Right lobe of liver (tissue), 6 donors: Measurements from ENCODE around the gene VAC14. TPM values are rescaled to one million over a fixed set of nuclear protein-coding genes. Genes with fewer than 3 reads are reported as not detected.
"Not testable (repeated sequence)": the region's sequence is repeated elsewhere in the genome, so short reads cannot be mapped to it uniquely, and the experiment has no call there.

ENCODE experiments used
- ATAC-seq, 4 donors: fragments of 200-7000 bp; cut with Tn5 transposase; one replicate each; pipeline ENCODE4 v1.9.1; 2020; ENCODE audit warnings: mild to moderate bottlenecking in 4 of 4, moderate library complexity in 4 of 4
- DNase-seq, 3 donors: peaks; one replicate each; pipeline ENCODE4 v3.0.0-alpha.2; 2020
- H3K27ac ChIP-seq, 3 donors: fragments of 200-600 bp; one replicate each; pipeline ENCODE4 v1.8.0; 2022
- H3K27me3 ChIP-seq, 2 donors: fragments of 200-600 bp; one replicate each; pipeline ENCODE4 v1.8.0; 2022
- H3K36me3 ChIP-seq, 4 donors: fragments of 200-600 bp; sonication (generic) in 1 of 4; one replicate each; pipeline versions ENCODE4 v1.5.1 to v1.8.0; 2017 to 2022; ENCODE audit warnings: control low read depth in 1 of 4
- H3K4me1 ChIP-seq, 4 donors: fragments of 200-600 bp; sonication (generic) in 1 of 4; one replicate each; pipeline versions ENCODE4 v1.5.1 to v1.8.0; 2017 to 2022; ENCODE audit warnings: control low read depth in 1 of 4
- H3K4me3 ChIP-seq, 3 donors: fragments of 200-600 bp; one replicate each; pipeline ENCODE4 v1.8.0; 2022
- H3K9me3 ChIP-seq, 4 donors: fragments of 200-600 bp; sonication (generic) in 1 of 4; one replicate each; pipeline versions ENCODE4 v1.5.1 to v1.8.0; 2017 to 2022; ENCODE audit warnings: control low read depth in 1 of 4
- CTCF ChIP-seq, 4 donors: fragments of 200-600 bp in 3 of 4; fragments of 450-650 bp in 1 of 4; IDR thresholded peaks; one replicate each; pipeline versions ENCODE4 v1.5.1 to v1.8.0; 2016 to 2022; ENCODE audit warnings: antibody characterized with exemption in 4 of 4, mild to moderate bottlenecking in 2 of 4
- POLR2A ChIP-seq: fragments of 450-650 bp; IDR thresholded peaks from one replicate; pipeline ENCODE4 v1.6.1; 2017; ENCODE audit warnings: antibody characterized with exemption, mild to moderate bottlenecking
- WGBS: methylation state at CpG from one replicate; pipeline ENCODE4 v1.1.6; 2018; ENCODE audit warnings: low coverage, low lambda C conversion rate; ENCODE audit not compliant: insufficient coverage; ENCODE audit errors: missing lambda C conversion rate; 5-methylcytosine and 5-hydroxymethylcytosine counted together
- intact Hi-C, 2 donors: fragments of 100-400 bp; cut with DNase I; formaldehyde crosslinking; loops; one replicate each; pipeline versions ENCODE4 v1.11.2 to v1.14.1; 2022
- total RNA-seq, 6 experiments: library from RNA; depleted of rRNA in 2 of 6; stranded (reverse); fragments of >200 nt in 2 of 6; fragmentation: NEBNext Ultra II Directional in 3 of 6; extraction: Animal tissue kit (Norgen Biotek cat#: 25700) in 3 of 6; gene quantifications; one replicate each; pipeline versions ENCODE4 v1.1.0 to v1.2.4, GENCODE V29; 2016 to 2023
- donor health status: DM: no; HTN: yes; CAD: no.
- donor health status: DM: no; HTN: no; CAD: no.
- donor health status: DM: no; HTN: no; CAD: no.
- donor health status: DM: no; HTN: yes; CAD: no.
- donor health status: DM: no; HTN: yes; CAD: no.

The VAC14 gene
- total RNA-seq, 6 experiments from 2014 or later, result 14.3 to 40.2 (median 23.4) TPM

- 71% methylated on average over 7 of the region's 10 CpGs for WGBS
- intact Hi-C loops, result no loop called here
- Histone ChIP-seq H3K4me1 (peaks cover 0 to 77% (median 37%) of the 10 kb centered on the region in 4 donors), H3K27ac (no peak overlapping the region), H3K4me3 (no peak overlapping the region), H3K27me3 (no peaks in the 10 kb centered on the region), H3K36me3 (no peaks in the 10 kb centered on the region), H3K9me3 (no peaks in the 10 kb centered on the region)
- no peak for ATAC-seq
- TF ChIP-seq CTCF (IDR thresholded peaks at IDR 0.05) (no peak), POLR2A (no peak)
- no peak for DNase-seq
These were observed 57.2 kb downstream of the VAC14 start for GRCh38 chr16:70743791-70744190.

GRCh38 chr16:70742967-70743366 is 58.0 kb downstream of the VAC14 start:
- WGBS, result 97% methylated on average over 9 of the region's 9 CpGs
- intact Hi-C loops, DNase-seq, H3K27ac ChIP-seq, H3K4me3 ChIP-seq, H3K27me3 ChIP-seq, H3K36me3 ChIP-seq, ATAC-seq, H3K9me3 ChIP-seq: not testable (repeated sequence)
- H3K4me1 ChIP-seq, result peaks cover 0 to 77% (median 37%) of the 10 kb centered on the region in 4 donors

GRCh38 chr16:70741783-70742125 is 59.2 kb downstream of the VAC14 start:
- peak overlapping the region in 2 of 3 donors; percentile 22 to 88 for H3K27ac ChIP-seq
- no peaks in the 10 kb centered on the region for H3K9me3 ChIP-seq
- no peak for ATAC-seq
- H3K4me3 ChIP-seq, result no peak overlapping the region
- WGBS, result no CpG with 5 or more reads among the region's 9 CpGs
- no peaks in the 10 kb centered on the region for H3K27me3 ChIP-seq
- TF ChIP-seq POLR2A, result no peak
- TF ChIP-seq CTCF (IDR thresholded peaks at IDR 0.05), result no peak
- DNase-seq, result no peak
- peaks cover 0 to 76% (median 37%) of the 10 kb centered on the region in 4 donors for H3K4me1 ChIP-seq
- intact Hi-C loops, result no loop called here
- no peaks in the 10 kb centered on the region for H3K36me3 ChIP-seq

- Histone ChIP-seq H3K36me3 (no peaks in the 10 kb centered on the region), H3K4me3 (no peak overlapping the region), H3K4me1 (peaks cover 0 to 76% (median 34%) of the 10 kb centered on the region in 4 donors), H3K27ac (peak overlapping the region; percentile 22 to 88 (median 40)), H3K27me3 (no peaks in the 10 kb centered on the region), H3K9me3 (no peaks in the 10 kb centered on the region)
- intact Hi-C loops, result no loop called here
- ATAC-seq (peak in 1 of 4 donors; percentile 1), DNase-seq (peak in 1 of 3 donors; percentile 71)
- TF ChIP-seq CTCF (IDR thresholded peaks at IDR 0.05) (no peak), POLR2A (no peak)
- 45% methylated on average over 7 of the region's 20 CpGs for WGBS
These were observed 59.8 kb downstream of the VAC14 start for GRCh38 chr16:70740914-70741782.

GRCh38 chr16:70740174-70740913 is 60.6 kb downstream of the VAC14 start:
- TF ChIP-seq POLR2A (no peak), CTCF (IDR thresholded peaks at IDR 0.05) (no peak)
- H3K4me1 ChIP-seq, result peaks cover 0 to 69% (median 30%) of the 10 kb centered on the region in 4 donors
- ATAC-seq (peak; percentile 4 to 43 (median 18)), DNase-seq (peak in 1 of 3 donors; percentile 66)
- H3K4me3 ChIP-seq, result no peak overlapping the region
- H3K27ac ChIP-seq, result peak overlapping the region; percentile 22 to 88 (median 40)
- intact Hi-C loops, result no loop called here
- 67% methylated on average over 6 of the region's 16 CpGs for WGBS
- no peaks in the 10 kb centered on the region for H3K27me3 ChIP-seq
- H3K36me3 ChIP-seq, result no peaks in the 10 kb centered on the region
- no peaks in the 10 kb centered on the region for H3K9me3 ChIP-seq
